HEK293T (cell line): ENCODE results near the gene ADGRL3.

Experiments
- CTCF ChIA-PET: fragments of 350-600 bp; formaldehyde crosslinking; extraction: SDS; loops from one replicate; lab custom pipeline; 2021; ENCODE audit warnings: antibody characterized with exemption, inconsistent platforms; lab: Yijun Ruan, JAX
- POLR2A ChIA-PET: fragments of 350-600 bp; formaldehyde crosslinking; extraction: SDS; loops from one replicate; lab custom pipeline; 2020; ENCODE audit warnings: antibody characterized with exemption, inconsistent platforms; lab: Yijun Ruan, JAX
- DNase-seq: peaks from one replicate; pipeline ENCODE4 v3.0.0; 2012; ENCODE audit warnings: mixed read lengths; ENCODE audit errors: extremely low spot score
- ARNT ChIP-seq: fragments of 450-650 bp; IDR thresholded peaks from 2 replicates; pipeline ENCODE4 v1.6.1; 2017; ENCODE audit warnings: mild to moderate bottlenecking
- BHLHE40 ChIP-seq: fragments of 450-650 bp; IDR thresholded peaks from 2 replicates; pipeline ENCODE4 v1.6.1; 2016; ENCODE audit warnings: mild to moderate bottlenecking, moderate library complexity, borderline replicate concordance
- CTBP1 ChIP-seq: fragments of 450-650 bp; IDR thresholded peaks from 2 replicates; pipeline ENCODE4 v1.6.1; 2016; ENCODE audit warnings: borderline replicate concordance
- ELF4 ChIP-seq: fragments of 450-650 bp; IDR thresholded peaks from 2 replicates; pipeline ENCODE4 v1.6.1; 2017; ENCODE audit warnings: antibody characterized with exemption
- FOXA1 ChIP-seq: fragments of 450-650 bp; IDR thresholded peaks from 2 replicates; pipeline ENCODE4 v1.6.1; 2016; ENCODE audit warnings: mild to moderate bottlenecking
- FOXK2 ChIP-seq: fragments of 450-650 bp; IDR thresholded peaks from 2 replicates; pipeline ENCODE4 v1.6.1; 2016; ENCODE audit warnings: mild to moderate bottlenecking
- FOXM1 ChIP-seq: fragments of 450-650 bp; IDR thresholded peaks from 2 replicates; pipeline ENCODE4 v1.6.1; 2017; ENCODE audit warnings: mild to moderate bottlenecking, borderline replicate concordance
- HDGF ChIP-seq: fragments of 450-650 bp; IDR thresholded peaks from 2 replicates; pipeline ENCODE4 v1.6.1; 2017; ENCODE audit warnings: antibody characterized with exemption, borderline replicate concordance
- L3MBTL2 ChIP-seq: fragments of 450-650 bp; conservative IDR thresholded peaks from 2 replicates; pipeline ENCODE4 v1.6.1; 2016; ENCODE audit warnings: mild to moderate bottlenecking
- LEF1 ChIP-seq: fragments of 450-650 bp; IDR thresholded peaks from 2 replicates; pipeline ENCODE4 v1.6.1; 2017; ENCODE audit warnings: mild to moderate bottlenecking, borderline replicate concordance
- NFRKB ChIP-seq: fragments of 450-650 bp; IDR thresholded peaks from 2 replicates; pipeline ENCODE4 v1.6.1; 2016; ENCODE audit warnings: mild to moderate bottlenecking, moderate library complexity
- SP1 ChIP-seq: fragments of 450-650 bp; IDR thresholded peaks from 2 replicates; pipeline ENCODE4 v1.6.1; 2017
- SUZ12 ChIP-seq: fragments of 450-650 bp; IDR thresholded peaks from 2 replicates; pipeline ENCODE4 v1.6.1; 2016; ENCODE audit warnings: mild to moderate bottlenecking
- TARDBP ChIP-seq: fragments of 450-650 bp; IDR thresholded peaks from 2 replicates; pipeline ENCODE4 v1.6.1; 2016
- ZNF384 ChIP-seq: fragments of 450-650 bp; IDR thresholded peaks from 2 replicates; pipeline ENCODE4 v1.6.1; 2016
- TF ChIP-seq, protein P1 (sequence below): fragments of 450-650 bp; IDR thresholded peaks from 2 replicates; pipeline ENCODE4 v1.6.1; 2016

ADGRL3 gene

DNA sequence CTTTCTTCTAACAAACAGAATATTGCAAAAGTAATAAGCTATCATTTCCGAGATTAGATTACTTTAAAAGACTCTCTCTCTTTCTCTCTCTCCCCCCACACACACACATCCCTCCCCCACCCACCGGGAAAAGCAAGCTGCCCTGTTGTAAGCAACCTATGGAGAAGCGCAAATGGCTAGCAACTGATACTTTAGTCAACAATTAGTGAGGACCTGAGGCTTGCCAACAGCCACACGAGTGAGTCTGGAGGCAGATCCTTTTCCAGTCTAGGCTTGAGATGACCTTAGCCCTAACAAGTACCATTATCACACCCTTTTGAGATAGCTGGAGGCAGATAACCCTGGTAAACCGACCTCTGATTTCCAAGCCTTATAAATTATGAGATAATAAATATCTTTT, 19.7 kb upstream of the ADGRL3 start:
- ChIA-PET CTCF (no interaction called here), POLR2A (no interaction called here)
- TF ChIP-seq SP1 (no peak), HDGF (no peak), LEF1 (no peak), ELF4 (no peak), SUZ12 (no peak), NFRKB (no peak), L3MBTL2 (no peak), BHLHE40 (no peak), TARDBP (no peak), FOXA1 (no peak), ARNT (no peak), FOXM1 (no peak), ZNF384 (no peak), CTBP1 (no peak), FOXK2 (no peak)
- TF ChIP-seq, protein P1, sequence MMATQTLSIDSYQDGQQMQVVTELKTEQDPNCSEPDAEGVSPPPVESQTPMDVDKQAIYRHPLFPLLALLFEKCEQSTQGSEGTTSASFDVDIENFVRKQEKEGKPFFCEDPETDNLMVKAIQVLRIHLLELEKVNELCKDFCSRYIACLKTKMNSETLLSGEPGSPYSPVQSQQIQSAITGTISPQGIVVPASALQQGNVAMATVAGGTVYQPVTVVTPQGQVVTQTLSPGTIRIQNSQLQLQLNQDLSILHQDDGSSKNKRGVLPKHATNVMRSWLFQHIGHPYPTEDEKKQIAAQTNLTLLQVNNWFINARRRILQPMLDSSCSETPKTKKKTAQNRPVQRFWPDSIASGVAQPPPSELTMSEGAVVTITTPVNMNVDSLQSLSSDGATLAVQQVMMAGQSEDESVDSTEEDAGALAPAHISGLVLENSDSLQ = no peak
- DNase-seq = no peak

GRCh38 chr4:61182915-61183314, 17.2 kb upstream of the ADGRL3 start:
- CTCF ChIA-PET = no interaction called here
- no peak for DNase-seq
- TF ChIP-seq SP1 (no peak), L3MBTL2 (no peak), FOXM1 (no peak), TARDBP (no peak), HDGF (no peak), NFRKB (no peak), FOXK2 (no peak), FOXA1 (no peak), ARNT (no peak), LEF1 (no peak), BHLHE40 (no peak), CTBP1 (no peak), SUZ12 (no peak), ZNF384 (no peak), ELF4 (no peak)
- TF ChIP-seq, protein P1 = no peak
- POLR2A ChIA-PET = no interaction called here

- POLR2A ChIA-PET = no interaction called here
- TF ChIP-seq ARNT = no peak
- TF ChIP-seq SUZ12 = no peak
- TF ChIP-seq CTBP1 = no peak
- TF ChIP-seq ZNF384 = no peak
- no peak for TF ChIP-seq BHLHE40
- TF ChIP-seq, protein P1 = no peak
- no peak for TF ChIP-seq FOXA1
- TF ChIP-seq TARDBP = no peak
- TF ChIP-seq L3MBTL2 = no peak
- no peak for TF ChIP-seq FOXK2
- no peak for TF ChIP-seq SP1
- DNase-seq = no peak
- CTCF ChIA-PET = no interaction called here
These were observed 14.8 kb upstream of the ADGRL3 start for GRCh38 chr4:61185288-61185687.

DNA sequence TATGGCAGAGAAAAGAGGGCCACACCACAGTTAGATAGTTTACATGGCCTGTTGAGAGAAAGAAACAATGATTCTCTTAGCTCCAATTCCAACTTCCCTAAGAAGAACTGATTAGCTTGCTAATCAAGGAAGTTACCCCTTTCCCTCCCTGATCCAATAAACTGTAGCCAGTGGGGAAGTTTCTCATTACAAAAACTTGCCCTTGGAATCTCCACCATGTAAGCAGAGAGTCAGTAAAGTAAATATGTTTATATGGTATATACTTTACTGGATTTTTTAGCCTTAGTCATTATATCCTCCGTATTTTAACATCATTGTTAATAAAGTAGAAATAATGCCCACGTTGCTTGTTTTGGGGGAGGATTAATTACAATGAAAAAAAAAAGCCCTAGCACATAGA, 7.7 kb upstream of the ADGRL3 start:
- ChIA-PET CTCF (no interaction called here), POLR2A (no interaction called here)
- no peak for DNase-seq
- no peak for TF ChIP-seq FOXM1
- no peak for TF ChIP-seq NFRKB
- TF ChIP-seq LEF1 = no peak
- TF ChIP-seq, protein P1 = no peak
- no peak for TF ChIP-seq L3MBTL2
- no peak for TF ChIP-seq ARNT
- TF ChIP-seq FOXA1 = no peak
- TF ChIP-seq SUZ12 = no peak
- TF ChIP-seq ELF4 = no peak
- TF ChIP-seq FOXK2 = no peak
- TF ChIP-seq TARDBP = no peak

DNA sequence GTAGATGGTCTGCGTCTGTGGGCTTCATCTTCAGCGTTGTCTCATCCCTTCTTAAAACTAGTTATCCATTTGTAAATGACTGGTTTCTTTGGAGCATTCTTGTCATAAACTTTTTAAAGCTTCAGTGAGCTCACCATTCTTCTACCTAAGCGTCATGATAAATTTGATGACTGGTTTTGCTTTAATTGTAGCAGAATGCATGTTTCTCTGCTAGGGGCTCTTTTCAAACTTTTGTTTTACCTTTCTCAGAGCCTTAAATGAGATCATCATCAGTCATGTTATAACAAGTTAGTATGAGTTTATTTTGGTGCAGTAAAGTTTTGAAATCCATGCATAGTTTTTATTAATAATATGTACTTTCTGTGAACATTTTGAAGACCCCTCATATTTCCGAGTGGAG, 6.3 kb upstream of the ADGRL3 start:
- no peak for DNase-seq
- TF ChIP-seq FOXM1 (no peak), ZNF384 (no peak), SUZ12 (no peak), BHLHE40 (no peak), FOXK2 (no peak), HDGF (no peak), TARDBP (no peak), FOXA1 (no peak), L3MBTL2 (no peak)
- TF ChIP-seq, protein P1 = no peak
- CTCF ChIA-PET = no interaction called here
- POLR2A ChIA-PET = no interaction called here

GRCh38 chr4:61194571-61194970, 5.6 kb upstream of the ADGRL3 start:
- no peak for DNase-seq
- TF ChIP-seq CTBP1 (no peak), FOXM1 (no peak), L3MBTL2 (no peak), LEF1 (no peak), NFRKB (no peak), HDGF (no peak), SUZ12 (no peak), ARNT (no peak), ZNF384 (no peak), FOXK2 (no peak), FOXA1 (no peak), BHLHE40 (no peak), ELF4 (no peak)
- TF ChIP-seq, protein P1 = no peak
- CTCF ChIA-PET = no interaction called here
- POLR2A ChIA-PET = no interaction called here
